Esophagus squamous epithelium (tissue), 4 donors: ENCODE data around the gene HIKESHI.

Source experiments
- CTCF ChIP-seq, 6 experiments: fragments of 450-650 bp in 4 of 6; fragments of 200-600 bp in 2 of 6; sonication (generic) in 2 of 6; IDR thresholded peaks; one replicate each; pipeline ENCODE4 v1.5.1; 2016 to 2019; ENCODE audit warnings: antibody characterized with exemption in 6 of 6, mild to moderate bottlenecking in 4 of 6, moderate library complexity in 4 of 6
- POLR2A ChIP-seq, 4 donors: fragments of 450-650 bp; IDR thresholded peaks; one replicate each; pipeline ENCODE4 v1.6.1; 2017; ENCODE audit warnings: antibody characterized with exemption in 4 of 4, mild to moderate bottlenecking in 4 of 4, moderate library complexity in 3 of 4

GRCh38 chr11:86360775-86361395 lies 58.8 kb downstream of the HIKESHI start:
- TF ChIP-seq CTCF (IDR thresholded peaks at IDR 0.05): peak in 3 of 6 experiments; percentile 8 to 42 (median 15)
- TF ChIP-seq POLR2A (IDR thresholded peaks at IDR 0.05): no peak
